ENCODE measurements around the gene CASP14. TPM values are rescaled to one million over a fixed set of nuclear protein-coding genes. Genes with fewer than 3 reads are reported as not detected.

The CASP14 gene
- total RNA-seq, 1 experiment from 2014 or later = not detected

DNA sequence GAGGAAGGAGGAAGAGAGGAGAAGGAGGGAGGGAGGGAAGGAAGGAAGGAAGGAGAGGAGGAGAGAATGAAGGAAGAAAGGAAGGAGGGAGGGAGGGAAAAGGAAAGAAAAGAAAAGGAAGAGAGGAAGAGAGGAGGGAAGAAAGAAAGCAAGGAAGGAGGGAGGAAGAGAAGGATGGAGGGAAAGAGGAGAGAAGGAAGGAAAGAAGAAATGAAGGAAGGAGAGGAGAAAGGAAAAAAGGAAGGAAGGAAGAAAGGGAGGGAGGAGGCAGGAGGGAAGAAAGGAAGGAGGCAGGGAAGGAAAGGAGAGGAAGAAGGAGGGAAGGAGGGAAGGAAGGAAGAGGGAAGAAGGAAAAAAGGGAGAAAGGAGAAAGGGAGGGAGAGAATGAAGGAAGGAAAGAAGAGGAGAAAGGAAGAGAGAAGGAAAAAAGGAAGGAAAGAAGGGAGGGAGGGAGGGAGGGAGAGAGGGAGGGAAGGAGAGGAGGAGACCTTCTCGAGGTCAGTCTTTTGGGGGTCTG lies 13.4 kb upstream of the CASP14 start:
- Histone ChIP-seq H3K9ac (ENCODE audit: low read length) (no peak overlapping the region), H3K4me1 (ENCODE audit: control insufficient read depth in 1 of 2, insufficient read depth in 2 of 2, low read length in 2 of 2) (no peaks in the 10 kb centered on the region), H3K79me2 (ENCODE audit: insufficient read depth, low read length) (no peaks in the 10 kb centered on the region), H3K9me2 (ENCODE audit: insufficient read depth) (no peaks in the 10 kb centered on the region), H3K4me2 (ENCODE audit: low read length) (no peak overlapping the region), H3K9me3 (ENCODE audit: control insufficient read depth in 1 of 2, insufficient read depth in 1 of 2, low read depth in 1 of 2, low read length in 2 of 2) (no peaks in the 10 kb centered on the region), H3K4me3 (replicated peaks in 1 of 2; ENCODE audit: low read depth in 1 of 2, low read length in 2 of 2) (no peak overlapping the region), H3K27me3 (ENCODE audit: insufficient read depth, low read length) (peaks cover 56% of the 10 kb centered on the region), H2AFZ (ENCODE audit: low read depth, low read length, poor library complexity, severe bottlenecking) (no peak overlapping the region), H3K36me3 (ENCODE audit: control insufficient read depth in 1 of 2, insufficient read depth in 2 of 2, low read length in 2 of 2) (no peaks in the 10 kb centered on the region), H3K27ac (ENCODE audit: low read depth, low read length) (no peak overlapping the region), H4K20me1 (ENCODE audit: insufficient read depth) (no peaks in the 10 kb centered on the region)
- ChIA-PET CTCF (no interaction called here), RAD21 (ENCODE audit: low non-redundant PET in 1 of 2, low total read pairs in 2 of 2, uncharacterized antibody in 2 of 2, unreplicated experiment in 2 of 2) (no interaction called here), POLR2A (no interaction called here)
- ATAC-seq = no peak
- no peak for TF ChIP-seq CBX3 (IDR thresholded peaks at IDR 0.05; ENCODE audit: low read depth)
- TF ChIP-seq, protein P1, sequence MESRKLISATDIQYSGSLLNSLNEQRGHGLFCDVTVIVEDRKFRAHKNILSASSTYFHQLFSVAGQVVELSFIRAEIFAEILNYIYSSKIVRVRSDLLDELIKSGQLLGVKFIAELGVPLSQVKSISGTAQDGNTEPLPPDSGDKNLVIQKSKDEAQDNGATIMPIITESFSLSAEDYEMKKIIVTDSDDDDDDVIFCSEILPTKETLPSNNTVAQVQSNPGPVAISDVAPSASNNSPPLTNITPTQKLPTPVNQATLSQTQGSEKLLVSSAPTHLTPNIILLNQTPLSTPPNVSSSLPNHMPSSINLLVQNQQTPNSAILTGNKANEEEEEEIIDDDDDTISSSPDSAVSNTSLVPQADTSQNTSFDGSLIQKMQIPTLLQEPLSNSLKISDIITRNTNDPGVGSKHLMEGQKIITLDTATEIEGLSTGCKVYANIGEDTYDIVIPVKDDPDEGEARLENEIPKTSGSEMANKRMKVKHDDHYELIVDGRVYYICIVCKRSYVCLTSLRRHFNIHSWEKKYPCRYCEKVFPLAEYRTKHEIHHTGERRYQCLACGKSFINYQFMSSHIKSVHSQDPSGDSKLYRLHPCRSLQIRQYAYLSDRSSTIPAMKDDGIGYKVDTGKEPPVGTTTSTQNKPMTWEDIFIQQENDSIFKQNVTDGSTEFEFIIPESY (IDR thresholded peaks at IDR 0.05; ENCODE audit: extremely low read depth, insufficient replicate concordance, low read length) = no peak
- TF ChIP-seq, protein P2, sequence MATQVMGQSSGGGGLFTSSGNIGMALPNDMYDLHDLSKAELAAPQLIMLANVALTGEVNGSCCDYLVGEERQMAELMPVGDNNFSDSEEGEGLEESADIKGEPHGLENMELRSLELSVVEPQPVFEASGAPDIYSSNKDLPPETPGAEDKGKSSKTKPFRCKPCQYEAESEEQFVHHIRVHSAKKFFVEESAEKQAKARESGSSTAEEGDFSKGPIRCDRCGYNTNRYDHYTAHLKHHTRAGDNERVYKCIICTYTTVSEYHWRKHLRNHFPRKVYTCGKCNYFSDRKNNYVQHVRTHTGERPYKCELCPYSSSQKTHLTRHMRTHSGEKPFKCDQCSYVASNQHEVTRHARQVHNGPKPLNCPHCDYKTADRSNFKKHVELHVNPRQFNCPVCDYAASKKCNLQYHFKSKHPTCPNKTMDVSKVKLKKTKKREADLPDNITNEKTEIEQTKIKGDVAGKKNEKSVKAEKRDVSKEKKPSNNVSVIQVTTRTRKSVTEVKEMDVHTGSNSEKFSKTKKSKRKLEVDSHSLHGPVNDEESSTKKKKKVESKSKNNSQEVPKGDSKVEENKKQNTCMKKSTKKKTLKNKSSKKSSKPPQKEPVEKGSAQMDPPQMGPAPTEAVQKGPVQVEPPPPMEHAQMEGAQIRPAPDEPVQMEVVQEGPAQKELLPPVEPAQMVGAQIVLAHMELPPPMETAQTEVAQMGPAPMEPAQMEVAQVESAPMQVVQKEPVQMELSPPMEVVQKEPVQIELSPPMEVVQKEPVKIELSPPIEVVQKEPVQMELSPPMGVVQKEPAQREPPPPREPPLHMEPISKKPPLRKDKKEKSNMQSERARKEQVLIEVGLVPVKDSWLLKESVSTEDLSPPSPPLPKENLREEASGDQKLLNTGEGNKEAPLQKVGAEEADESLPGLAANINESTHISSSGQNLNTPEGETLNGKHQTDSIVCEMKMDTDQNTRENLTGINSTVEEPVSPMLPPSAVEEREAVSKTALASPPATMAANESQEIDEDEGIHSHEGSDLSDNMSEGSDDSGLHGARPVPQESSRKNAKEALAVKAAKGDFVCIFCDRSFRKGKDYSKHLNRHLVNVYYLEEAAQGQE (IDR thresholded peaks at IDR 0.05; ENCODE audit: low read depth) = no peak
- no peak for TF ChIP-seq YY1 (IDR thresholded peaks at IDR 0.05; ENCODE audit: extremely low read depth, insufficient replicate concordance, low read depth, low read length)
- TF ChIP-seq, protein P3, sequence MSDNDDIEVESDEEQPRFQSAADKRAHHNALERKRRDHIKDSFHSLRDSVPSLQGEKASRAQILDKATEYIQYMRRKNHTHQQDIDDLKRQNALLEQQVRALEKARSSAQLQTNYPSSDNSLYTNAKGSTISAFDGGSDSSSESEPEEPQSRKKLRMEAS (IDR thresholded peaks at IDR 0.05) = no peak
- TF ChIP-seq EZH2 (IDR thresholded peaks at IDR 0.05) = no peak
- TF ChIP-seq, protein P4, sequence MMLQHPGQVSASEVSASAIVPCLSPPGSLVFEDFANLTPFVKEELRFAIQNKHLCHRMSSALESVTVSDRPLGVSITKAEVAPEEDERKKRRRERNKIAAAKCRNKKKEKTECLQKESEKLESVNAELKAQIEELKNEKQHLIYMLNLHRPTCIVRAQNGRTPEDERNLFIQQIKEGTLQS (IDR thresholded peaks at IDR 0.05) = no peak
- no peak for TF ChIP-seq SRF (IDR thresholded peaks at IDR 0.05; ENCODE audit: low read depth)
- TF ChIP-seq ZFX (IDR thresholded peaks at IDR 0.05) = no peak
- TF ChIP-seq SIN3A (IDR thresholded peaks at IDR 0.05; ENCODE audit: low read depth) = no peak
- TF ChIP-seq EZH2phosphoT487 (IDR thresholded peaks at IDR 0.05; ENCODE audit: borderline replicate concordance) = no peak
- no TSS peak for BruUV-seq (replicated peaks)
- no peak for DNase-seq (ENCODE audit: low read depth, low spot score)
- intact Hi-C loops (cut with micrococcal nuclease) = no loop called here
